Ishikawa (cell line): ENCODE data around the gene TNFSF15.

Experiments used
- CEBPB ChIP-seq: IDR thresholded peaks from 2 replicates; pipeline ENCODE4 v1.6.1; 2012
- RAD21 ChIP-seq: IDR thresholded peaks from 2 replicates; pipeline ENCODE4 v1.6.1; 2012; ENCODE audit warnings: low read depth
- TAF1 ChIP-seq: IDR thresholded peaks from 2 replicates; pipeline ENCODE4 v1.6.1; 2012; ENCODE audit warnings: low read depth, mild to moderate bottlenecking
- TCF12 ChIP-seq: IDR thresholded peaks from 2 replicates; pipeline ENCODE4 v1.6.1; 2012; ENCODE audit warnings: low read depth
- YY1 ChIP-seq: IDR thresholded peaks from 2 replicates; pipeline ENCODE4 v1.6.1; 2012; ENCODE audit warnings: low read depth

GRCh38 chr9:114825126-114825795 is 19.4 kb upstream of the TNFSF15 start:
- TF ChIP-seq CEBPB (no peak), TCF12 (no peak), TAF1 (no peak), YY1 (no peak), RAD21 (no peak)
